ENCODE data around the gene EHBP1. TPM values are rescaled to one million over a fixed set of nuclear protein-coding genes. Genes with fewer than 3 reads are reported as not detected.
"Not testable (repeated sequence)": the region's sequence is repeated elsewhere in the genome, so short reads cannot be mapped to it uniquely, and the experiment has no call there.

EHBP1 gene
- total RNA-seq, 2 donors from 2014 or later: 64.6 to 67.6 TPM

DNA sequence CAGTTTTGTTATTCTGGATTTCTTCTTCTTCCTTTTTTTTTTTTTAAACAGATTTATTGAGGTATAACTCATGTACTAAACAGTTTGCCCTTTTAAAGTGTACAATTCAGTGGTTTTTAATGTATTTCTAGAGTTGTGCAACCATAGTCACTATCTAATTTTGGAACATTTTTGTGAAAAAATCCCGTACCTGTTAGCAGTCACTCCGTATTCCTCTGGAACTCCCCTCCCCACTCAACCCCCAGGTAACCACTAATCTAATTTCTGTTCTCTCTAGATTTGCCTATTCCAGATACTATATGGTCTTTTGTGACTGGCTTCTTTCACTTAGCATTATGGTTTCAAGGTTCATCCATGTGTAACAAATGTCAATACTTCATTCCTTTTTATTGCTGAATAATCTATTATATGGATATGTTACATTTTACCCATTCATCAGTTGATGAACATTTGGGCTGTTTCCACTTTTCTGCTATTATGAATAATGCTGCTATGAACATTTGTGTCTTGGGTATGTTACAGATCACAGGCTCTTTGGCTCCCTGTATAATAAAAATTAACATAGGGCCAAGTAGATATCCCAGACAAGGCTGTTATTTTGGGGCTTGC lies 21.9 kb downstream of the EHBP1 start:
- intact Hi-C loops (cut with DNase I): no loop called here
- DNase-seq (ENCODE audit: low spot score): no peak

DNA sequence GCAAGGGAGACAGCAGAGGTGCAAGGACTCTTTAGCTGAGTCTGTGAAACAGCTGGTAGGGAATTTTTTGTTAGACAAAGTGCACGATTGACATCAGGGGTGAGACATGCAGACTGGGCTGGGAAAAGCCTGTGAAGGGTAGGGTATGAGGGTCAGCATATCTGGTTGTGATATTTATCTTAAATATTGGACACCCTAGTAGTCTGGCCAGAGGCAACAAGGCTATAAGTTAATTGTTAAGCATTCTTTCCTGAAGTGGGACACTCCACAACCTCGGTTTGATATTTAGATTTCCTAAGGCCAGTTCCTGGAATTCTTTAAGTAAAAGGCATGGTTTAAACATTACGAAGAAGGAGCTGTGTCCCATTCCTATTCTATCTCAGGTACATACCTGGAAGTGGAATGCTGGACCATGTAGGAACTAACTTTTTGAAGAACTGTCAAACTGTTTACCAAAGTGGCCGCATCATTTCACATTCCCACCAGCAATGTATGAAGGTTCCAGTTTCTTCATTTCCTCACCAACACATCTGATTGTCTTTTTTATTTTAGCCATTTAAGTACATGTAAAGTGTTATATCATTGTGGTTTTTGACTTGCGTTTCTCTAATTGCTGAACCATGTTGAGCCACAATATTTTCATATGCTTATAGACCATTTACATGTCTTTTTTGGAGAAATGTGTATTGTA lies 22.5 kb downstream of the EHBP1 start:
- no peak for DNase-seq (ENCODE audit: low spot score)
- intact Hi-C loops (cut with DNase I): no loop called here

DNA sequence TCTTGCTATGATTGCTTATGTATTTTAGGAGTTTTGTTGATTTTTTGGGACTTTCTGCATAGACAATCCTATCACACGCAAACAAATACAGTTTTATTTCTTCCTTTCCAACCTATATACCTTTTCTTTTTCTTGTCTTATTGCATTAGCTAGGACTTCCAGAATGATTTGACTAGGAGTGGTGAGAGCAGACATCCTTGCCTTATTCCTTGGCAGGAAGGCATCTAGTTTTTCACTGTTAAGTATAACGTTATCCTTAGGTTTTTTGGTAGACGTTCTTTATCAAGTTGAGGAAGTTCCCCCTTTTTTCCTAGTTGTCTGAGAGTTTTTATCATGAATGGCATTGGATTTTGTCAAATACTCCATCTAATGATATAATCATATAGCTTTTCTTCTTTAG lies 25.8 kb downstream of the EHBP1 start:
- intact Hi-C loops (cut with DNase I): no loop called here

DNA sequence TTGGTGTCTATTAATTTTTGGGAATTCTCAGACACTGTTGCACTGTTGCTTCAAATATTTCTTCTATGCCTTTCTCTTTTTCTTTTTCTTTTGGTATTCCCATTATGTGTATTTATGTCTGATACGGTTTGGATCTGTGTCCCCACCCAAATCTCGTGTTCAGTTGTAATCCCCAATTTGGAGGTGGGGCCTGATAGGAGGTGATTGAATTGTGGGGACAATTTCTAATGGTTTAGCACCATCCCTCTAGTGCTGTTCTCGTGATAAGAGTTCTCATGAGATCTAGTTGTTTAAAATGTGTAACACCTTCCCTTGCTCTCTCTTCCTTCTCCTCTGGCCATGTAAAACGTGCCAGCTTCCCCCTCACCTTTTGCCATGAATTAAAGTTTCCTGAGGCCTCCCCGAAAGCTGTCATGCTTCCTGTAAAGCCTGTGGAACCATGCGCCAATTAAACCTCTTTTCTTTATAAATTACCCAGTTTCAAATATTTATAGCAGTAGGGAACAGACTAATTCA lies 26.8 kb downstream of the EHBP1 start:
- intact Hi-C loops (cut with DNase I): no loop called here
- DNase-seq (ENCODE audit: low spot score): no peak

More for the DNA sequence above, 25.8 kb downstream of the EHBP1 start:
- DNase-seq (ENCODE audit: low spot score): no peak

DNA sequence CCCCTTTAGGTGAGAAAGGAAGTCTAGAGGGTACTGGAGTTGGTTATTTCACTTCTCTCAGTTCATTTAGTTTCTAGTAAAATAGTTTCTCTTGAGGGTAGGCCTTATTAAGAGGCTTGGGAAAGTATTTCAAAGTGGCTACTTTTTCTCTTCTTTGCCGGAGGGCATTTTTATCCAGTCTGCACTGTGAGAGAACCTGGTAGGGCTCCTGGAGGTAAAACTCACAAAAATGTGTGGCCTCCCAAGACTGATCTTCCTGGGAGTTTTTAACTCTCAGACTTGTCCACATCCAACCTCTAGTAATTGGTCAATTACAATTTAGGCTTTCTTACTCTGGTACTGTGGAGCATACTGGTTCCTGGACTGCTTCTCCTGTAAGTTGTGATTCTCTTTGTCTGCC lies 28.0 kb downstream of the EHBP1 start:
- no peak for DNase-seq (ENCODE audit: low spot score)
- intact Hi-C loops (cut with DNase I): no loop called here

DNA sequence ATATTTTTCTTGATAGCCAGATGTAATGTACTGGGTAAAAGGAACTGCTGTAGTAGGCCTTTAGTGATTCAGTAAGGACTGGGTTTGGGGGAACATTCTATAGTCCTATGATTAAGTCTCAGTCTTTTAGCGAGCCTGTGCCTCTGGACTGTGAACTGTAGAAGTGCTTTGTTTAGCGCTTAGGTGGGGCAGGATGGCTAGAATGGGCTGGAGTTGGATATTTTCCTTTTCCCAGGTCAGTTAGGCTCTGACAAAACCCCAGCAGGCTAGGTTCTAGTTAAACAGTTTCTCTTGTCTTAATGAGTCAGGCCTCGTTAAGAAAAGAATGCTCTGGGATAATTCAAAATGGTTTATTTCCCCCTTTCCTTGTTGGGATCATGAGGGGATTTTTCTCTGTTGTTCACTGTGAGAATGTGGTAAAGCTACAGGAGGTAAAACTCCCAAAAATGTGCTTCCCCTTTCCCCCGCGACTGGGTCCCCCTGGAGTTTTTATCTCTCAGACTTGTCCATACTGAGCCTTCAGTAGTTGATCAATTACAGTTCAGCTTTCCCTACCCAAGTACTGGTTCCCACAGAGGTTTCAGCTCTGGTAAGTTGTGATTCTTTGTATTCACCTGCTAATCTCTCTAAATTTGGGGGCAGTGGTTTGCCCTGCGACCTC lies 31.5 kb downstream of the EHBP1 start:
- intact Hi-C loops (cut with DNase I): no loop called here
- DNase-seq (ENCODE audit: low spot score): no peak

DNA sequence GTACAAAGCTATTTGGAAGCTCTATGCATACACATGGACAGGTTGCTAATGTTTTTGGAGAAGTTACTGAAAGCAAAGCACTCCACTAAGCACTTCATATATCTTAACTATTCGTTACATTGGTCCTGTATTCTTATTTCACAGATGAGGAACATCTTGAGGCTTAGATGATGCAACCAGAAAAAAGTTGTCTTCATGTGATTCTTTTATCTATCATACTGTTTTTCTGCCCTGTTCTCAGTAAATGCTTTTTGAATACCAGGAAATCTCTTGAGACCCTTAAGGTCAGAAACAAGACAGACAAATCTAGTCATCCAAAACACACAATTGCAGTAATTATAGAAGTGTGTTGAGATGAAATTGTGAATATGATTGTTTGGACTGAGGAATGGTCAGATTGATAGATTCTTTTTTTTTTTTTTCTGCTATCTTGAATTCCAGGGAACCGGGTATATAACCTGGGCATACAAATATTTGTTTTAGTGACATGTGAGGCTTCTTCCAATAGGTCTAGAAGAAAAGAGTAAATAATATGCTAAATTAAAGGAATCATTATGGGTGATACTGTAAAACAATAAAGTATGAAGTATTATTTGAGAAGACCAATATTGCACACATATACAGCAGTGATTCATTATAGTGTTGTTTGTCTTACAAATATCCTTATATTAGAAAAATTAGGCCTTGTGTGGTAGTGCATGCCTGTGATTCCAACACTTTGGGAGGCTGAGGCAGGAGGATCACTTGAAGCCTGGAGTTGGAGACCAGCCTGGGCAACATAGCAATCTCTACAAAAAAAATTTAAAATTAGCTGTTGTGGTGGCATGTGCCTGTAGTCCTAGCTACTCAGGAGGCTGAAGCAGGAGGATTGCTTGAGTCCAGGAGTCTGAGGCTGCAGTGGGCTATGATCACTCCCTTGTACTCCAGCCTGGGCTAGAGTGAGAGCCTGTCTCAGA lies 33.7 kb downstream of the EHBP1 start:
- intact Hi-C loops (cut with DNase I): no loop called here
- no peak for DNase-seq (ENCODE audit: low spot score)

DNA sequence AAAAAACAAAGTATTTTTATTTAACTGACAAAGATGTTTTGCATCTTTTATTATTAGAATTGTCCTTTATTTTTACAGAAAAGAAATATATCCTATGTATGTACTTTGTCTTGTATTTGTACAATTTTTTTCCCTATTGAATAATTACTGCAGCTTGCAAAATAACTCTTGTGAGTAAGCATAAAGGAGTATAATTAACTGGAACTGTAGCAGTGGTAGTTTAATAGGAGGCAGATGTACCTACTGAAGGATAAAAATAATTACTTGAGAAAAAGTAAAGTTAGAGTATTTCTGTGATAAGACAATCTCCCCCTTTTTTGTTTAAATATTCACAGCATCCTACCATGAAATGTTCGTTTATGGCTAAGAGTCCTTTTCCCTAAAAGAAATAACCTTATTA lies 34.7 kb downstream of the EHBP1 start:
- intact Hi-C loops (cut with DNase I): no loop called here

DNA sequence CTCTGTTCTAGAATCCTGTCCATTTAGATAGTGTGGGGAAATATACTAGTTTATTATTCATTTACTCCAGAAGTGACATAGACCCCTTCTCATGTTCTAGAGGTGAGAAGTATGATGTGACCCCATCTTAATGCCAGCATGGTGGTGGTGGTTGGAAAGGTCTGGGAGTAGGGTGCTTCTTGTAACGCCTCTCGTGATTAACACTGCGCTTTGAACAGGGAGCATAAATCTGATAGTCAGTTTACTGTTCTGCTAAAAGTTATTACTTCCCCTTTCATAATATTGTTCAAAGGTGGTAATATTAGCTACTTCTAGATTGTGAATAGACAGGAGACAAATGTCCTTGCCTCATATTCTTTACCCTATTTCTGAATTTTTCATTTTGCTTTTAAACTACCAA lies 35.6 kb downstream of the EHBP1 start:
- no peak for DNase-seq (ENCODE audit: low spot score)

More for the DNA sequence above, 34.7 kb downstream of the EHBP1 start:
- no peak for DNase-seq (ENCODE audit: low spot score)

DNA sequence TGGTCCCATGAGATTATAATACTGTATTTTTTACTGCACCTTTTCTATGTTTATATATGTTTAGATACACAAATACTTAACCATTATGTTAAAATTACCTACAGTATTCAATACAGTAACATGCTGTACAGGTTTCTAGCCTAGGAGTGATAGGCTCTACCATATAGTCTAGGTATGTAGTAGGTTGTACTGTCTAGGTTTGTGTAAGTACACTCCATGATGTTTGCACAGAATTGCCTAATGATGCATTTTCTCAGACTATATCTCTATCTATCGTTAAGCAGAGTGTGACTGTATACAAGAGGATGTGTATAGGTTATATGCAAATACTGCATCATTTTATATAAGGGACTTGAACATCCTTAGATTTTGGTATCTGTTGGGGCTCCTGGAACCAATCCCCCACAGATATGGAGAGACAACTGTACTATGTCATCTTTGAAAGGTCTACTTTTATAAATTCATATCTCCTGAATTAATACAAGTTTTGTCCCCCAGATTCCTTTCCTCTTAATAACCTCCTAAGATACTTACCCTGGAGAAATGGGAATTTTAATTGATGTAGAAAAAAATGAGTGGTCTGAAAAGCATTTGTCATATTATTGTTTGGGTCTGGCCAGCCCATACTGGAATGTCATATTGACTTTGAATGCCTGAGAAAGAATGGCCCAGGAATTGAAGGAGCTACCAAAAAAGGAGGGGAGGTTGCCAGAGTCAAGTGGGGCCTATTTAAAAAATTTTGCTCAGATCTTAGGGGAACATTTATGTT lies 36.6 kb downstream of the EHBP1 start:
- no peak for DNase-seq (ENCODE audit: low spot score)

More for the DNA sequence above, 35.6 kb downstream of the EHBP1 start:
- intact Hi-C loops (cut with DNase I): no loop called here

DNA sequence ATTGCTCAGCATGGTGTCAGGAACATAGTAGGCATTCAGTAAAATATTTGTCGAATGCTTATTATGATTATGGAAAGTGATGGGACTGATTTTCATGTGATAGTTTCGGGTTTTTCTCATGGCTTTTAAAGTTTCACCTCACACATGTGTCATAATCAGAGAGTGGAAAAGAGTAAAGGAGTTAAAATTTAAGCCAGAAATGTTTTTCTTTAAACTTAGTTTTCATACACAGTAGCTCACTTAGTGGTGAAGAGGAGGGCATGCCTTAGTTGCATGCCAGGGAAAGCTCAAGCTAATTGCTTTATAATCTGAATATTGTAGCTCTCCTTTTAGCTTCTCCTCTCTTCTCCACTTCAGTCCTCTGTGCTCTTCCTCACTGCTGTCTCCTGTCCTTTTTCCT lies 38.0 kb downstream of the EHBP1 start:
- DNase-seq (ENCODE audit: low spot score): no peak
- intact Hi-C loops (cut with DNase I): no loop called here

More for the DNA sequence above, 36.6 kb downstream of the EHBP1 start:
- intact Hi-C loops (cut with DNase I): no loop called here

DNA sequence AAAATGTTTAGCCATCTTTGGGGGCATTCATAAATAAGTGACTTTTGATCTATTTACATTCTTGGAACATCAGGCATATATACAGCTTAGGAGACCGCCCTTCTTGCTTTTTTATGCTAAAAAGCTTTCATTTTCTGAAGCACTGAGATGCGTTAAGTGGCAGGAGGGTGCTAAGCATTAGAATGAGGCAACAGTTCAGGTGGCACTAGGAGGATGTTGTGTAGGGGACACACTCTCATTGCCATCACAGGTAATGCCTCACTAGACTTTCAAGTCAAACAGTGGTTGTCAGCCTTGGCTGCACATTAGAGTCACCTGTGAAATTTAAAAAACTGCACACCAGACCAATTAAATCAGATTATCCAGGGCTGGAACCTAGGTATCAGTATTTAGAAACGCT lies 39.1 kb downstream of the EHBP1 start:
- intact Hi-C loops (cut with DNase I): no loop called here
- no peak for DNase-seq (ENCODE audit: low spot score)

DNA sequence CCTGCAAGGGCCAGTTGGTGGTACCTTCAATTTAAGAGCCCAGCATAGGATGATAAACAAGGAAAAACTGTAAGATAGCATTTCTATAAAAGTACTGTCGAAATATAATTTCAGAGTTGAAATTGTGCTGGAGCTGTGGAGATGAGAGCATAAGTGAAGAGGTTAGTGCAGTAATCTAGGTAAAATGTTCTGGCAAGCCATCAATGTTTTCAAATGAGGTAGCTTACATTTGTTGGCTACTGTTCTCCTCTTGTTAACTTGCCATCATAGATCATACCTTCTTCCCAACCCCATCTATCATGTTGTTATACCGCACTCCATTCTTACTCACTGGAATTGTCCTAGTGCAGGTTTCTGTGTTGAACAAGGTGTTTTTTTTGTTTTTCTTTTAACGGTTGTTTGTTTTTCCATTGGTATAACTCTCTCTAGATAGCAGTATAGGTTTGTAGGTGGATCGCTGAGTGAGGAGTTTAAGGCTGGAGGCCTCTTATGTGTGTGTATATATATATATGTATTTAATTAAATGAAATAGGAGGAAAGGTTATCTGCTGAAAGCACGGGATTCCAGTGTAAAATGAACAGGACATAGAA lies 40.5 kb downstream of the EHBP1 start:
- intact Hi-C loops (cut with DNase I): no loop called here
- DNase-seq (ENCODE audit: low spot score): no peak

DNA sequence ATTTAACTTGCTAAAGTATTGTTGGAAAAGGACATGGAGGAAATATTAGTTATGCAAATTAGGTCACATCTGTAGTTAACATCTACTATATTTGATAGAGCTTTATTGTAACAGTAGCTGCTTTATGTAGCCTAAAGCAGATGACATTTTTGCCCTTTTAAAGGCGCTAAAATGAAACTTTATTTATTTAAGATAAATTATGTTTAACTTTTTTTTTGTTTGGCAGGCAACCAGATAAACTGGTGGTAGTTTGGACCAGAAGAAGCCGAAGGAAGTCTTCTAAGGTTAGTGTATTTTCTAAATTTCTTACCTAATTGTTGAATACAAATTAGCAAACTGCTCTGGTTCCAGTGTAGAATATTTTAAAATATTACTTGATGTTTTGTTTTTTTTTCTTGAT lies 41.7 kb downstream of the EHBP1 start:
- intact Hi-C loops (cut with DNase I): no loop called here
- DNase-seq (ENCODE audit: low spot score): no peak

DNA sequence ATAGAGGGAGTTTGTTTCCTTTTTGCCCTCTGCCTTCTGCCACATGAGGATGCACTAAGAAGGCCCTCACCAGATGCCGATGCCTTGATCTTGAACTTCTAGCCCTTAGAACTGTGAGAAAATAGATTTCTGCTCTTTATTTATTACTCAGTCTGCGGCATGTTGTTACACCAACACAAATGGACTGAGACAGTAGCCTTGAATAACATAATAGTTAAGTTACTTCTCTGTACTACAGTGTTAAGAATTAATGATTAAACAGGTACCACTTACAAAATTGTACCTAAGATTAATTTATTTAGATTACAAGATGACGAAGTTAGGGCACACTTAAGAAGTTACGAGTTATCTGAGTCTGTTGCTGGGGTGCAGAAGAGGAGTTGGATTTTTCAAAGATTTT lies 42.4 kb downstream of the EHBP1 start:
- intact Hi-C loops (cut with DNase I): no loop called here
- DNase-seq (ENCODE audit: low spot score): no peak

DNA sequence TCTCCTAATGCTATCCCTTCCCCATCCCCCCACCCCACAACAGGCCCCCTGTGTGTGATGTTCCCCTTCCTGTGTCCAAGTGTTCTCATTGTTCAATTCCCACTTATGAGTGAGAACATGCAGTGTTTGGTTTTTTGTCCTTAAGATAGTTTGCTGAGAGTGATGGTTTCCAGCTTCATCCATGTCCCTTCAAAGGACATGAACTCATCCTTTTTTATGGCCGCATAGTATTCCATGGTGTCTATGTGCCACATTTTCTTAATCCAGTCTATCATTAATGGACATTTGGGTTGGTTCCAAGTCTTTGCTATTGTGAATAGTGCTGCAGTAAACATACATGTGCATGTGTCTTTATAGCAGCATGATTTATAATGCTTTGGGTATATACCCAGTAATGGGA lies 43.6 kb downstream of the EHBP1 start:
- DNase-seq (ENCODE audit: low spot score); intact Hi-C loops (cut with DNase I): not testable (repeated sequence)

DNA sequence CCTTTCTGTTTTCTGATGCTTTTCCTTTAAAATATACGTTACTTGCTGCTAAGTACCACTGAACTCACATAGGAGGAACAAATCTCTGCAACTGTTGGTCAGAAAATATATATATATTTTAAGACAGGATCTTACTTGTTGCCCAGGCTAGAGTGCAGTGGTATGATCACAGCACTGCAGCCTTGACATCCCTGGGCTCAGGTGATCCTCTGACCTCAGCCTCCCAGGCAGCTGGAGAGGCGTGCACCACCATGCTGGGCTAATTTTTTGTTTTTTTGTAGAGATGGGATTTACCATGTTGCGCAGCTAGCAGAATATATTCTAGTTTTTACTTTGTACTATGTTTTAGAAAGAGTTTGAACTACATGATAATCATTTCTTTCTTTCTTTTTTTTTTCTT lies 51.5 kb downstream of the EHBP1 start:
- intact Hi-C loops (cut with DNase I): no loop called here
- no peak for DNase-seq (ENCODE audit: low spot score)

DNA sequence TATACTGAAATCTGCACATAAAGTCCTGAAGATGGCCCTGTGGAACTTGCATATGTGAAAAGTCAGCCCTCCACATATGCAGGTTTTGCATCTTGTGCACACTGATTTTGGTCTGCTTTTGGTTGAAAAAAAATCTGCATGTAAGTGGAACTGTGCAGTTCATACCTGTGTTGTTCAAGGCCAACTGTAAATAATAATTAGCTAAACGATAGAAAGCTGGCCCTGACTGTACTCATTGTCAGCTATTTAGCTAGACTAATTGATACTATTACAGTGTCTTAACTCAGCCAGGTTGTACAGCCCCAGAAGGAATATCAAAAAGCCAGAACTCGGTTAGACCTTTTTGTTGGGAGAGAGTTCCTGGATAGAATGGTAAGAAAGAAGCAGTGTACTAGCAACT lies 54.5 kb downstream of the EHBP1 start:
- no peak for DNase-seq (ENCODE audit: low spot score)
- intact Hi-C loops (cut with DNase I): loop anchor here in 1 of 2 donors (10.0 kb wide), 1 partner anchor 55 kb away; the partner anchor contains the start of gene EHBP1
